GM12892 (cell line): Measurements from ENCODE around the gene OR7C1.
A peak's percentile ranks its signal among the peaks of the same experiment; 100 is the strongest.
"Not testable (repeated sequence)": the region's sequence is repeated elsewhere in the genome, so short reads cannot be mapped to it uniquely, and the experiment has no call there.

Source experiments
- DNase-seq: peaks from one replicate; pipeline ENCODE4 v3.0.0; 2011; ENCODE audit not compliant: insufficient read length
- FAIRE-seq: peaks from 2 replicates; lab custom pipeline; 2011; peaks lifted over from hg19 to GRCh38; lab: Jason Lieb, UNC
- POLR2A ChIP-seq: IDR thresholded peaks from 2 replicates; pipeline ENCODE4 v1.6.1; 2011; ENCODE audit warnings: low read depth, low read length, control low read depth
- POLR2AphosphoS5 ChIP-seq: IDR thresholded peaks from 2 replicates; pipeline ENCODE4 v1.6.1; 2011; ENCODE audit warnings: low read depth, low read length, control low read depth
- TAF1 ChIP-seq: IDR thresholded peaks from 2 replicates; pipeline ENCODE4 v1.6.1; 2011; ENCODE audit warnings: low read depth, mild to moderate bottlenecking, control low read depth, low read length, borderline replicate concordance

The OR7C1 gene

GRCh38 chr19:14770944-14771839, 63.8 kb downstream of the OR7C1 start:
- TF ChIP-seq TAF1, result no peak
- TF ChIP-seq POLR2AphosphoS5, result no peak
- TF ChIP-seq POLR2A, result no peak
- FAIRE-seq (no peak), DNase-seq (no peak)

GRCh38 chr19:14770136-14770535, 64.8 kb downstream of the OR7C1 start:
- no peak for TF ChIP-seq POLR2AphosphoS5
- TF ChIP-seq TAF1, result no peak
- TF ChIP-seq POLR2A, result no peak
- DNase-seq (no peak), FAIRE-seq (no peak)

GRCh38 chr19:14769201-14769600, 65.8 kb downstream of the OR7C1 start:
- TF ChIP-seq TAF1 (no peak), POLR2AphosphoS5 (no peak), POLR2A (no peak)
- no peak for DNase-seq
- no peak for FAIRE-seq

- no peak for FAIRE-seq
- no peak for DNase-seq
- TF ChIP-seq TAF1 (no peak), POLR2A (no peak), POLR2AphosphoS5 (no peak)
Observed at GRCh38 chr19:14768001-14768400, 67.0 kb downstream of the OR7C1 start.

- no peak for TF ChIP-seq POLR2AphosphoS5
- no peak for TF ChIP-seq POLR2A
- TF ChIP-seq TAF1, result no peak
- DNase-seq, result no peak
- no peak for FAIRE-seq
Observed at GRCh38 chr19:14767466-14767971, 67.5 kb downstream of the OR7C1 start.

DNA sequence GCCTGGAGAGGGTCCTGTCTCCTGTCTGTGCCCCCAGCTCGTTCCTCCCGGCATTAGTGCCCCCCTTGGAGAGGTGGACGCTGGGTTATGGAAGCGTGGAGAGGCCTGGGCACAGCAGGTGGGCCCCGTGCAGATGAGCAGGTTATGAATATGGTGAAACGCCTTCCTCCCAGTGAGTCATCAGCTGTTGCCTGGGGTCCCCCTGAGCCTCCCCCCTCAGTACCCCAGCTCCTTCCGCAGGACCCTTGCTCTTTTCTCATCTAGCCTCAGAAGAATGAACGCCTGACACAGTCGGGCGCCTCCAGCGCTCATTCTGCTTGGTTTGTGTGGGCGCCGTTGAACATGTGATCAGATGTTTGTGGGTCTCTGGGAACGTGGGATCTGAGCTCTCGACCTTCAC, 69.1 kb downstream of the OR7C1 start:
- not testable (repeated sequence) for FAIRE-seq

GRCh38 chr19:14765403-14765802, 69.6 kb downstream of the OR7C1 start:
- DNase-seq, result not testable (repeated sequence)
- FAIRE-seq, result peak; percentile 60

More for the DNA sequence above, 69.1 kb downstream of the OR7C1 start:
- not testable (repeated sequence) for DNase-seq

- TF ChIP-seq POLR2A (no peak), POLR2AphosphoS5 (no peak), TAF1 (no peak)
- DNase-seq (no peak), FAIRE-seq (no peak)
Observed at GRCh38 chr19:14764401-14764800, 70.6 kb downstream of the OR7C1 start.

DNA sequence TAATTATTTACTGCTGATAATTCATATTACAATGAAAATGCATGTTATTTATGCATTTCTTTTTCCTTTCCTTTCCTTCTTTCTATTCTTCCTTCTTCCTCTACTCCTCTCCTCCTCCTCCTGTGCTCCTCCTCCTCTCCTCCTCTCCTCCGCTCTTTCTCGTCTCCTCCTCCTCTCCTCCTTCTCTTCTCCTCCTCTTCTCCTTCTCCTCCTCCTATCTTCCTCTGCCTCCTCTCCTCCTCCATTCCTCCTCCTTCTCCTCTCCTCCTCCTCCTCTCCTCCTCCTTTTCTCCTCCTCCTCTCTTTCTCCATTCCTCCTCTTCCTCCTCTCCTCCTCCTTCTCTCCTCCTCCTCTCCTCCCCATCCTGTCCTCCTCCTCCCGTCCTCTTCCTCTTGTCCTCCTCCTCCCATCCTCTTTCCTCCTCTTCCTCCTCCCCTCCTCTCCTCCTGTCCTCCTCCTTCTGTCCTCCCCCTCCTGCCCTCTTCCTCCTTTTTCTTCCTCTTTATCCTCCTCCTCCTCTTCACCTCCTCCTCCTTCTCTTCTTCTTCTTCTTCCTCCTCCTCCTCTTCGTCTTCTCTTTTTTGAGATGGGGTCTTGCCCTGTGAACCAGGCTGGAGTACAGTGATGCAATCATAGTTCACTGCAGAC, 71.4 kb downstream of the OR7C1 start:
- FAIRE-seq, result no peak
- TF ChIP-seq TAF1, result no peak
- no peak for DNase-seq

DNA sequence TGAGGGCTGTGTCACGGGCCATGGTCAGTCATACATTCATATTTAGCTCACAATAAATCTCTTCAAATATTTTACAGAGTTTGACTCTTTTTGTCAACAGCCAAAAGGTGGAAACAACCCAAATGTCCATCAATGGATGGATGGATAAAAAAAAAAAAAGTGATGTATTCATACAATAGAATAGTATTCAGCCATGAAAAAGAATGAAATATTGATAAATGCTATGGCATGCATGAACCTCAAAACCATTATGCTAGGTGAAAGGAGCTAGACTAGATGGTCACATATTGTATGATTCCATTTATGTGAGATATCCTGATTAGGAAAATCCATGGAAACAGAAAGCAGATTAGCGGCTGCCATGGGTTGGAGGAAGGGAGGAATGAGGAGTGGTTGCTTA, 72.9 kb downstream of the OR7C1 start:
- no peak for TF ChIP-seq TAF1
- TF ChIP-seq POLR2A, result no peak
- no peak for TF ChIP-seq POLR2AphosphoS5
- DNase-seq (no peak), FAIRE-seq (no peak)

GRCh38 chr19:14761607-14762006, 73.4 kb downstream of the OR7C1 start:
- no peak for DNase-seq

GRCh38 chr19:14758816-14759215, 76.2 kb downstream of the OR7C1 start:
- no peak for FAIRE-seq
- no peak for DNase-seq
- TF ChIP-seq TAF1 (no peak), POLR2AphosphoS5 (no peak), POLR2A (no peak)

More at GRCh38 chr19:14761607-14762006, 73.4 kb downstream of the OR7C1 start:
- TF ChIP-seq POLR2A (no peak), POLR2AphosphoS5 (no peak), TAF1 (no peak)
- FAIRE-seq, result no peak

DNA sequence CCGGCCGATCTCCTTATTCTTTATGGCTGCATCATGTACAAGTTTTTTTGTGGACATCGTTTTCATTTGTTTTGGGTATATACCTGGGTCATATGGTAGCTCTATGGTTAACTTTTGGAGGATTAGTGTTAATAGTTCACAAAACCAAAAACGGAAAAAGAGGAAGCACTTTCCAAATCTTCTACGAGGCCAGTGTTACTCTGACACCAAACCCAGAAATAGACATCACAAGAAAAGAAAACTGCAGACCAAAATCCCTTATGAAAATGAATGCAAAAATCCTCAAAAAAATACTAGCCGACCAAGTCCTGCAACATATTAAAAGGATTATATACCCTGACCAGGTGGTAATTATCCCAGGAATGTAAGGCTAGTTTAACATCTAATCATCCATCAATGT, 86.4 kb downstream of the OR7C1 start:
- TF ChIP-seq POLR2AphosphoS5, result no peak
- no peak for TF ChIP-seq POLR2A
- TF ChIP-seq TAF1, result no peak
- FAIRE-seq, result no peak
- no peak for DNase-seq
